Pancreas (tissue), 10 donors: ENCODE measurements around the gene TRIM8. TPM values are rescaled to one million over a fixed set of nuclear protein-coding genes. Genes with fewer than 3 reads are reported as not detected.

ENCODE experiments used
- ATAC-seq, 4 donors: fragments of 200-7000 bp; cut with Tn5 transposase; one replicate each; pipeline versions ENCODE4 v1.8.0 to v1.9.1; 2020; ENCODE audit warnings: mild to moderate bottlenecking in 4 of 4, moderate library complexity in 4 of 4
- DNase-seq, 6 donors: peaks; one replicate each; pipeline ENCODE4 v3.0.0-alpha.2; 2020
- FAIRE-seq: peaks from 2 replicates; lab custom pipeline; 2012; peaks lifted over from hg19 to GRCh38; lab: Jason Lieb, UNC
- H3K27ac ChIP-seq, 4 donors: fragments of 200-600 bp; sonication (generic); 1 replicate in 3 of 4; 2 replicates in 1 of 4; pipeline versions ENCODE4 v1.5.0 to v1.8.0; 2020
- H3K27me3 ChIP-seq, 4 donors: fragments of 200-600 bp; one replicate each; pipeline ENCODE4 v1.8.0; 2021
- H3K36me3 ChIP-seq, 3 donors: fragments of 200-600 bp; sonication (generic) in 1 of 3; one replicate each; pipeline versions ENCODE4 v1.5.0 to v1.8.0; 2020 to 2021
- H3K4me1 ChIP-seq, 3 donors: fragments of 200-600 bp; one replicate each; pipeline ENCODE4 v1.8.0; 2021
- H3K4me3 ChIP-seq, 4 donors: fragments of 200-600 bp; sonication (generic) in 2 of 4; one replicate each; pipeline versions ENCODE4 v1.5.0 to v1.8.0; 2020 to 2021
- H3K9me3 ChIP-seq, 4 donors: fragments of 200-600 bp; one replicate each; pipeline ENCODE4 v1.8.0; 2021
- WGBS, 2 donors: extraction: QIAGEN DNeasy Blood & Tissue Kit; methylation state at CpG; one replicate each; pipeline ENCODE4 v1.1.7; 2013; 5-methylcytosine and 5-hydroxymethylcytosine counted together
- intact Hi-C, 3 donors: fragments of 100-400 bp; cut with DNase I; formaldehyde crosslinking; loops; one replicate each; pipeline versions ENCODE4 v1.11.1 to v1.14.2; 2022
- polyA plus RNA-seq, 2 donors: library from polyadenylated mRNA; stranded (reverse); fragments of 200-250 nt; gene quantifications; one replicate each; pipeline ENCODE4 v1.2.3, GENCODE V29; 2013
- total RNA-seq, 6 donors: library from RNA; stranded (reverse); fragmentation: NEBNext Ultra II Directional in 4 of 6; extraction: Animal tissue kit (Norgen Biotek cat#: 25700) in 4 of 6; gene quantifications; one replicate each; pipeline versions ENCODE4 v1.2.1 to v1.2.4, GENCODE V29; 2021 to 2023
- TF ChIP-seq, protein P1 (sequence below), 4 donors: fragments of 200-600 bp; sonication (generic) in 3 of 4; IDR thresholded peaks; one replicate each; pipeline versions ENCODE4 v1.5.0 to v1.8.0; 2021; ENCODE audit warnings: antibody characterized with exemption in 4 of 4
- donor health status: healthy with polysubstance abuse.
- donor health status: DM: no; HTN: no; CAD: no; lungs with moderate emphysema.
- donor health status: DM: no; HTN: no; CAD: no.
- donor health status: control.
- donor health status: control.
- donor health status: Bipolar disorder and iron deficiency.
- donor health status: DM: yes; HTN: yes; CAD: no.
- donor health status: DM: no; HTN: no; CAD: no.
- donor health status: DM: no; HTN: no; CAD: no.
- donor health status: DM: yes; HTN: yes; CAD: no.

Gene TRIM8
- total and polyA plus RNA-seq, 8 donors: 42.2 to 106 (median 74.1) TPM

- Histone ChIP-seq H3K4me1 (peaks cover 0 to 17% (median 12%) of the 10 kb centered on the region in 3 donors), H3K4me3 (no peak overlapping the region), H3K27me3 (no peaks in the 10 kb centered on the region), H3K9me3 (no peaks in the 10 kb centered on the region), H3K36me3 (no peaks in the 10 kb centered on the region), H3K27ac (no peak overlapping the region)
- ATAC-seq (no peak), FAIRE-seq (no peak), DNase-seq (peak in 1 of 6 donors; percentile 32)
- 61 to 65% methylated on average over 9 of the region's 9 CpGs for WGBS, 2 donors
- intact Hi-C loops: no loop called here
- TF ChIP-seq, protein P1, sequence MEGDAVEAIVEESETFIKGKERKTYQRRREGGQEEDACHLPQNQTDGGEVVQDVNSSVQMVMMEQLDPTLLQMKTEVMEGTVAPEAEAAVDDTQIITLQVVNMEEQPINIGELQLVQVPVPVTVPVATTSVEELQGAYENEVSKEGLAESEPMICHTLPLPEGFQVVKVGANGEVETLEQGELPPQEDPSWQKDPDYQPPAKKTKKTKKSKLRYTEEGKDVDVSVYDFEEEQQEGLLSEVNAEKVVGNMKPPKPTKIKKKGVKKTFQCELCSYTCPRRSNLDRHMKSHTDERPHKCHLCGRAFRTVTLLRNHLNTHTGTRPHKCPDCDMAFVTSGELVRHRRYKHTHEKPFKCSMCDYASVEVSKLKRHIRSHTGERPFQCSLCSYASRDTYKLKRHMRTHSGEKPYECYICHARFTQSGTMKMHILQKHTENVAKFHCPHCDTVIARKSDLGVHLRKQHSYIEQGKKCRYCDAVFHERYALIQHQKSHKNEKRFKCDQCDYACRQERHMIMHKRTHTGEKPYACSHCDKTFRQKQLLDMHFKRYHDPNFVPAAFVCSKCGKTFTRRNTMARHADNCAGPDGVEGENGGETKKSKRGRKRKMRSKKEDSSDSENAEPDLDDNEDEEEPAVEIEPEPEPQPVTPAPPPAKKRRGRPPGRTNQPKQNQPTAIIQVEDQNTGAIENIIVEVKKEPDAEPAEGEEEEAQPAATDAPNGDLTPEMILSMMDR (IDR thresholded peaks at IDR 0.05): no peak
Observed at GRCh38 chr10:102677331-102678067, 33.2 kb downstream of the TRIM8 start.

GRCh38 chr10:102678068-102678400, 33.8 kb downstream of the TRIM8 start:
- TF ChIP-seq, protein P1 (IDR thresholded peaks at IDR 0.05): no peak
- Histone ChIP-seq H3K27me3 (no peaks in the 10 kb centered on the region), H3K4me1 (peaks cover 0 to 17% (median 12%) of the 10 kb centered on the region in 3 donors), H3K27ac (peak overlapping the region in 1 of 4 donors; percentile 16), H3K36me3 (no peaks in the 10 kb centered on the region), H3K4me3 (no peak overlapping the region), H3K9me3 (no peaks in the 10 kb centered on the region)
- FAIRE-seq: no peak
- intact Hi-C loops: no loop called here
- WGBS, 2 donors: 32 to 39% methylated on average over 9 of the region's 9 CpGs
- ATAC-seq: no peak
- no peak for DNase-seq

DNA sequence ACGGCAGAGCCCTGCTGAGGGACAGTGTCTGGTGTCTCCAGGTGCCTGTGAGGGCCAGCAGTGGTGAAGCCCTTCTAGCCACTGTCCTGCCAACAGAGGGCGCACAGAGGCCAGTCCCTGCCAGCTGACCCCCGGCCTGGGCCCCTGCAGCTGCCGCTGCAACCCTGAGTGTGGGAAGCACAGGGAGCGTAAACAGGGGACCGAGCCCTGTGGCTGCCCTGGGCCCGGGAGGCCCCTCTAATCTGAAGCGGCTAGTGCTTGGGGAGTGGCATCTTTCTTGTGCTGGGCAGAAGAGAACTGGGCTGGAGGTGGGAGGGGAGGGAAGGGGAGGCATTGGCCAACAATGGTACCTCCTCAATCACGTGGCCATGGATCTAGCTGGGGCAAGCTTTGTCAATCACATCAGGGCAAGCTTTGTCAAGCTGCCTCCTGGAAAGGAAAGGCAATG, 34.6 kb downstream of the TRIM8 start:
- FAIRE-seq: no peak
- intact Hi-C loops: no loop called here
- H3K27ac ChIP-seq: peak overlapping the region in 2 of 4 donors; percentile 16 to 42
- peak; percentile 88 to 91 (median 90) for ATAC-seq
- no peaks in the 10 kb centered on the region for H3K36me3 ChIP-seq
- peaks cover 0 to 17% (median 12%) of the 10 kb centered on the region in 3 donors for H3K4me1 ChIP-seq
- H3K4me3 ChIP-seq: peak overlapping the region in 1 of 4 donors; percentile 20
- DNase-seq: peak; percentile 65 to 89 (median 80)
- 10 to 12% methylated on average over 8 to 9 of the region's 9 CpGs for WGBS, 2 donors
- TF ChIP-seq, protein P1 (IDR thresholded peaks at IDR 0.05): peak; percentile 32 to 52 (median 38)
- H3K9me3 ChIP-seq: no peaks in the 10 kb centered on the region
- H3K27me3 ChIP-seq: no peaks in the 10 kb centered on the region

- H3K4me1 ChIP-seq: peaks cover 0 to 17% (median 12%) of the 10 kb centered on the region in 3 donors
- H3K27ac ChIP-seq: no peak overlapping the region
- no peaks in the 10 kb centered on the region for H3K9me3 ChIP-seq
- H3K27me3 ChIP-seq: no peaks in the 10 kb centered on the region
- H3K4me3 ChIP-seq: no peak overlapping the region
- no peaks in the 10 kb centered on the region for H3K36me3 ChIP-seq
- no peak for ATAC-seq
- TF ChIP-seq, protein P1 (IDR thresholded peaks at IDR 0.05): no peak
- FAIRE-seq: no peak
- WGBS, 2 donors: 96 to 99% methylated on average over 4 of the region's 4 CpGs
- no peak for DNase-seq
- intact Hi-C loops: no loop called here
Observed at GRCh38 chr10:102679596-102679995, 35.3 kb downstream of the TRIM8 start.

GRCh38 chr10:102681696-102682095, 37.4 kb downstream of the TRIM8 start:
- no peak for FAIRE-seq
- 86 to 93% methylated on average over 5 of the region's 5 CpGs for whole genome bisulfite sequencing, 2 donors

More at GRCh38 chr10:102681696-102682095, 37.4 kb downstream of the TRIM8 start:
- H3K4me3 ChIP-seq: no peak overlapping the region
- peaks cover 0 to 17% (median 12%) of the 10 kb centered on the region in 3 donors for H3K4me1 ChIP-seq
- TF ChIP-seq, protein P1 (IDR thresholded peaks at IDR 0.05): no peak
- no peak overlapping the region for H3K27ac ChIP-seq
- H3K9me3 ChIP-seq: no peaks in the 10 kb centered on the region
- DNase-seq (no peak), ATAC-seq (no peak)
- intact Hi-C loops: no loop called here
- H3K27me3 ChIP-seq: no peaks in the 10 kb centered on the region
- no peaks in the 10 kb centered on the region for H3K36me3 ChIP-seq
